Stimulated activated naive CD8-positive, alpha-beta T cell treated with anti-CD3 and anti-CD28 coated beads, Interleukin-15, Interleukin-2, amounts not matched to agents 100 ng/mL and 50 ng/mL, for 24 hours (primary cell): ENCODE results near the gene MAN2A1.
A peak's percentile ranks its signal among the peaks of the same experiment; 100 is the strongest.

Experiments used
- H3K27ac Mint-ChIP-seq: one replicate; pipeline ENCODE4 v1.8.0; 2021; ENCODE audit warnings: mild to moderate bottlenecking, mixed read lengths
- H3K27me3 Mint-ChIP-seq: one replicate; pipeline ENCODE4 v1.8.0; 2021; ENCODE audit warnings: mixed read lengths
- H3K36me3 Mint-ChIP-seq: one replicate; pipeline ENCODE4 v1.8.0; 2021; ENCODE audit warnings: low read depth, mixed read lengths
- H3K4me1 Mint-ChIP-seq: one replicate; pipeline ENCODE4 v1.8.0; 2021; ENCODE audit warnings: low read depth, mixed read lengths
- H3K4me3 Mint-ChIP-seq: one replicate; pipeline ENCODE4 v1.8.0; 2021; ENCODE audit warnings: mild to moderate bottlenecking, mixed read lengths
- H3K9me3 Mint-ChIP-seq: one replicate; pipeline ENCODE4 v1.8.0; 2021; ENCODE audit warnings: mixed read lengths

MAN2A1 gene

GRCh38 chr5:109668237-109668636, 21.5 kb upstream of the MAN2A1 start:
- H3K27me3 Mint-ChIP-seq: peaks cover 10% of the 10 kb centered on the region
- H3K4me1 Mint-ChIP-seq: no peaks in the 10 kb centered on the region
- H3K27ac Mint-ChIP-seq: no peak overlapping the region
- no peaks in the 10 kb centered on the region for H3K36me3 Mint-ChIP-seq
- H3K9me3 Mint-ChIP-seq: no peaks in the 10 kb centered on the region
- no peak overlapping the region for H3K4me3 Mint-ChIP-seq

DNA sequence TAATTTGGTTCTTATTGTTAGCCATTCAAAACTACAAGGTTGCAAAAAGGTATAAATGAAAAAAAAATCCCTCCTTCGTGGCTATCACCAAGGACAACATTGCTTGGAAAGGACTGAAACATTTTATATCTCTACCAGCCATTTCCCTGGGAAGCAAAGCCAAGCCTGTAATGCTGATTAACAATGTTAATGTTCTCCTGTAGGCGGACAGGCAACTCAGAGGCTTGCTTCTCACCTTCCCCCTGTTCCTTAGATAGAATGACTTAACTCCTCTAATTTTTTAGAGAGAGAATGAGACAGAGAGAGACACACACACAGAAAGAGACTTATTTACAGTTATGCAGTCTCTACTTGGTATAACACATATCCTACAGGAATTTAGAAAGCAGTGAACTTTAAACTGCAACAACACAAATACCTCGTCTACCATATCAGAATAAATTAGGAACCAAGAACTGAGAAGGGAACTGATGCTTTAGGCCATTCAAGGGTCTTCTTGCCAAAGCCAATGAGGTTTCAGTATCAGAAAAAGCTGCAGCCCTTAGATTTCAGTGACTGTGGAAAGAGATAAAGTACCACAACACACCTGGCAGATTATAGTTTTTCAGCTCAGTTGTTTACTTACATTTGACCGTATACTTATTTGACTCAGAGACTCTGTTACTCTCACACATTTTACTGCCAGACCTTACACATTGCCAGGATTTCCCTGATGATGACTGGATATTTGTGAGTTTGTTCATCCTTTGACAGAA, 20.9 kb upstream of the MAN2A1 start:
- no peaks in the 10 kb centered on the region for H3K9me3 Mint-ChIP-seq
- peaks cover 11% of the 10 kb centered on the region for H3K27me3 Mint-ChIP-seq
- H3K4me3 Mint-ChIP-seq: no peak overlapping the region
- no peak overlapping the region for H3K27ac Mint-ChIP-seq
- no peaks in the 10 kb centered on the region for H3K4me1 Mint-ChIP-seq
- no peaks in the 10 kb centered on the region for H3K36me3 Mint-ChIP-seq

GRCh38 chr5:109669991-109670706, 19.6 kb upstream of the MAN2A1 start:
- Mint-ChIP-seq H3K4me1 (no peaks in the 10 kb centered on the region), H3K36me3 (no peaks in the 10 kb centered on the region), H3K9me3 (no peaks in the 10 kb centered on the region), H3K4me3 (no peak overlapping the region), H3K27me3 (peaks cover 14% of the 10 kb centered on the region), H3K27ac (no peak overlapping the region)

DNA sequence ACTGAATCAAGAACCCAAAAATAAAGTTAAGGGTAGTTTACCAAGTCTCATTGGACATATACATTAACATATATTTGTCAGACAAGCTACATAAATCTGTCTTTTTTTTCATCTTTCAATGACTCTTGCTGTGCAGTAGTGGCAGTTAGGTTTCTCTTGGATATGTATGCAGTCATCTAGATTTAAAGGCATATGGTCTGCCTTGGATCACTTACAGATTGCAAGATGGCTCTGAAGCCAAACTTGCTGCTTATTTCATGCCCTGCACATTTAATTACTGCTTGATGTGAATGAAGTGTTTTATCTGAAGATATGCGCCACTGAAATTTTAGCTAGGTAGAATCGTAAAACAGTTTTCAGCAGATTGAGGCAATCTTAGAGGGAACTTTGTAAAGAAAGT, 18.6 kb upstream of the MAN2A1 start:
- H3K36me3 Mint-ChIP-seq: no peaks in the 10 kb centered on the region
- no peak overlapping the region for H3K27ac Mint-ChIP-seq
- no peak overlapping the region for H3K4me3 Mint-ChIP-seq
- no peaks in the 10 kb centered on the region for H3K9me3 Mint-ChIP-seq
- no peaks in the 10 kb centered on the region for H3K4me1 Mint-ChIP-seq
- H3K27me3 Mint-ChIP-seq: peaks cover 18% of the 10 kb centered on the region

- peaks cover 14% of the 10 kb centered on the region for H3K27me3 Mint-ChIP-seq
- H3K4me3 Mint-ChIP-seq: no peak overlapping the region
- H3K36me3 Mint-ChIP-seq: no peaks in the 10 kb centered on the region
- no peaks in the 10 kb centered on the region for H3K4me1 Mint-ChIP-seq
- no peaks in the 10 kb centered on the region for H3K9me3 Mint-ChIP-seq
- H3K27ac Mint-ChIP-seq: no peak overlapping the region
Observed at GRCh38 chr5:109674596-109674995, 15.1 kb upstream of the MAN2A1 start.

DNA sequence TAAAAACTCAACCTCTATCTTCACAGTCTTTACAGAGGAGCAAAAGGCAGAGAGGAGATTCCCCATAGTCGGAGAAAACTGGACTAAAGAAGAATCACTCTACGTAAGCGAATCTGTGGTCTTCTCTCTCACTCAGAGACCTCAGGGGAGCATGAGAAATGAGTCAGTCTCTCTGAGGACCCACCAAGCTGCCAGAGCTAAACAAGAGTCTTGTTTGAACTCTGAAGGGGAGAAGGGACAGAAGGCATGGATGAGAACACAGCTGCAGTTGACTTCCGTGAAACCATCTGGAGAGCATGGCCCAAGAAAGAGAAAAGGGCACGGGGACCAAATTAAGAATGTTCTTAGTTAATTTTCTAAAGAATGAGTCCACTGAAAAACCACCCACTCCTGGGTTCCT, 12.8 kb upstream of the MAN2A1 start:
- Mint-ChIP-seq H3K4me3 (no peak overlapping the region), H3K27ac (no peak overlapping the region), H3K36me3 (no peaks in the 10 kb centered on the region), H3K27me3 (peaks cover 14% of the 10 kb centered on the region), H3K9me3 (no peaks in the 10 kb centered on the region), H3K4me1 (no peaks in the 10 kb centered on the region)

- Mint-ChIP-seq H3K36me3 (no peaks in the 10 kb centered on the region), H3K4me1 (no peaks in the 10 kb centered on the region), H3K4me3 (no peak overlapping the region), H3K27ac (no peak overlapping the region), H3K9me3 (no peaks in the 10 kb centered on the region), H3K27me3 (peaks cover 8% of the 10 kb centered on the region)
Observed at GRCh38 chr5:109678447-109678846, 11.3 kb upstream of the MAN2A1 start.

DNA sequence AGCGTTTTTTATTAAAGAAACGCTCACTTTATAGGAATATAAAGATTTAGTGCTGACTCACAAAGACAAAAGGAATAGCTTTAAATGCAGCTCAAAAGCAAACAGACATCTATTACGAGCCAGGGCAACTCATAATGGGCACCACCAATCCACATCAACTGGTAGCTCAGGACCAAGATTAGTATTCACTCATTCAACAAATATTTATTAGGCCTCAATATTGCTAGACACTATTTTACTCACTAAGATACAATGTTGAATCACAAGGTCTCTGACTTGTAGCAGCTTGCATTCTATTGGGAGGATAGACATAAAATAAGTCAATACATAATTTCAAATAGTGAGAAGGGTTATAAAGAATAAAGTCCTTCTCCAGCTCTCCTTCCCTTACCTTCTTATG, 8.0 kb upstream of the MAN2A1 start:
- no peak overlapping the region for H3K27ac Mint-ChIP-seq
- no peak overlapping the region for H3K4me3 Mint-ChIP-seq
- no peaks in the 10 kb centered on the region for H3K27me3 Mint-ChIP-seq
- no peaks in the 10 kb centered on the region for H3K9me3 Mint-ChIP-seq
- no peaks in the 10 kb centered on the region for H3K4me1 Mint-ChIP-seq
- H3K36me3 Mint-ChIP-seq: no peaks in the 10 kb centered on the region

GRCh38 chr5:109682383-109682782, 7.3 kb upstream of the MAN2A1 start:
- no peaks in the 10 kb centered on the region for H3K27me3 Mint-ChIP-seq
- H3K9me3 Mint-ChIP-seq: no peaks in the 10 kb centered on the region
- no peaks in the 10 kb centered on the region for H3K36me3 Mint-ChIP-seq
- no peak overlapping the region for H3K4me3 Mint-ChIP-seq
- no peaks in the 10 kb centered on the region for H3K4me1 Mint-ChIP-seq
- no peak overlapping the region for H3K27ac Mint-ChIP-seq

DNA sequence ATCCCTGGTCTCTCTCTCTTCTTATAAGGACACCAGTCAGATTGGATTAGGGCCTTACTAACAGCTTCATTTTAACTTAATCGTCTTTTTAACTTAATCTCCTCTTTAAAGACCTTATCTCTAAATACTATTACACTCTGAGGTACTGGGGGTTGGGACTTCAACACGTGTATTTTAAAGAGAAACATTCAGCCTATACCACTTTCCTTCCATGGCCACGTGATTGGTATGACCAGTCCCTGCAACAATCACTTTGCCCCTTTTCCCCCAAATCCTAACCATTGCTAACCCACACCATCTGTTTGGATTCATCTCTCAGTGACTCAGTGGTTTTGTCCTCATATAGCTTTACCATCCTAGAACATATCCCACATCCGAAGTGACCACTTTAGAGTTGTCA, 3.8 kb upstream of the MAN2A1 start:
- peaks cover under 1% of the 10 kb centered on the region for H3K36me3 Mint-ChIP-seq
- no peak overlapping the region for H3K4me3 Mint-ChIP-seq
- H3K9me3 Mint-ChIP-seq: no peaks in the 10 kb centered on the region
- no peak overlapping the region for H3K27ac Mint-ChIP-seq
- H3K4me1 Mint-ChIP-seq: peaks cover 8% of the 10 kb centered on the region
- H3K27me3 Mint-ChIP-seq: no peaks in the 10 kb centered on the region

GRCh38 chr5:109688630-109688969, 1.1 kb upstream of the MAN2A1 start:
- H3K36me3 Mint-ChIP-seq: peaks cover 14% of the 10 kb centered on the region
- H3K9me3 Mint-ChIP-seq: no peaks in the 10 kb centered on the region

GRCh38 chr5:109688970-109689739, 572 bp upstream of the MAN2A1 start:
- Mint-ChIP-seq H3K27me3 (no peaks in the 10 kb centered on the region), H3K36me3 (peaks cover 14% of the 10 kb centered on the region), H3K27ac (peak overlapping the region; percentile 93), H3K4me1 (peaks cover 40% of the 10 kb centered on the region), H3K4me3 (peak overlapping the region; percentile 88), H3K9me3 (no peaks in the 10 kb centered on the region)

More at GRCh38 chr5:109688630-109688969, 1.1 kb upstream of the MAN2A1 start:
- Mint-ChIP-seq H3K4me3 (peak overlapping the region; percentile 86), H3K27ac (peak overlapping the region; percentile 93), H3K4me1 (peaks cover 34% of the 10 kb centered on the region), H3K27me3 (no peaks in the 10 kb centered on the region)

GRCh38 chr5:109690242-109690974, 681 bp downstream of the MAN2A1 start:
- H3K4me1 Mint-ChIP-seq: peaks cover 52% of the 10 kb centered on the region
- H3K36me3 Mint-ChIP-seq: peaks cover 20% of the 10 kb centered on the region
- no peaks in the 10 kb centered on the region for H3K9me3 Mint-ChIP-seq
- H3K27ac Mint-ChIP-seq: peak overlapping the region; percentile 90
- no peaks in the 10 kb centered on the region for H3K27me3 Mint-ChIP-seq
- H3K4me3 Mint-ChIP-seq: peak overlapping the region; percentile 88

DNA sequence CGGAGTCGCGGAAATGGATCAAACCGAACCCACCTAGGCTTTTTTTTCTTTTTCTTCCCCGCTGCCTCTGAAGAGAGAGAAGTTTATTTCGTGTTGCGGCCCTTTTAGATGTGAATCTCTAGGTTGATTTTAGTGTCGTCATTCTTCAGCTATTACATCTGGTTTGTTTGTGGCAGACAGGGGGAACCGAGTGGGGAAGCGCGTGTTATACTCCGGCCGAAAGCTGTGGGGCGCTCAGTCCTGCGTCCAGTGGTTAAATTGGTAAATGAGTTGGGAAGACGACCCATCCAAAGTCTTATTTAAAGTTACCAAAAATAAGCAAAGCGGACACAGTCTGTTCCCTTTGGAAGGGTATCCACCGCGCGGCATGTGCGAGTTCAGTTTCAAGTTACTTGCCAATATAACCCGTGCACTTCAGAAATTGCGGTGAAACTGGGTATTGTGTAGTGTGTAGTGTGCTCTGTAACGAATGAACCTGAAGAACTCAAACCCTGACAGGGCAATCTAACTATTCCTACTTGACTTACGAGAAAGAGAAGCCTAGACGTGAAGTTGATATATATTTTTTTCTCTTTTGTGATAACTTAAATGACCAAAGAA, 1.3 kb downstream of the MAN2A1 start:
- peak overlapping the region; percentile 89 for H3K27ac Mint-ChIP-seq
- peaks cover 59% of the 10 kb centered on the region for H3K4me1 Mint-ChIP-seq
- peak overlapping the region; percentile 88 for H3K4me3 Mint-ChIP-seq
- peaks cover 20% of the 10 kb centered on the region for H3K36me3 Mint-ChIP-seq
- H3K27me3 Mint-ChIP-seq: no peaks in the 10 kb centered on the region
- no peaks in the 10 kb centered on the region for H3K9me3 Mint-ChIP-seq
